ENCODE data around the gene KCND3.

The KCND3 gene

DNA sequence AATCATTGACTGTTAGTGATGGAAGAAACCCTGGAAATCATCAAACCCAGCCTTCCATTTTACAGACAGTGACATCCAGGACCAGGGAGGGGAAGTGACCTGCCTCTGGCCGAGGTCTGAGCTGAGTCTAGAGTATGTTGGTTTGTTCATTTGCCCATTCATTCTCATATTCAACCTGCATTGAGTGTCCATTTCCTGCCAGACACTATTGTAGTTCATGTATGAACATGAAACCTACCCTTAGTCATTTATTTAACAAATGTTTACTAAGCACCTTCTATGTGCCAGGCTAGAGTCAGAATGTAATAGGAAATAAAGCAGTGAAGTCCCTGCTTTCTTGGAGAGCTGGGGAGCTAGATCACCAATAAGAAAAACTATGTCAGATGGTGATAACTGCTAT lies 51.3 kb downstream of the KCND3 start:
- no peaks in the 10 kb centered on the region for H3K27me3 ChIP-seq
- H3K9me3 ChIP-seq: no peaks in the 10 kb centered on the region
- TF ChIP-seq, protein P1, sequence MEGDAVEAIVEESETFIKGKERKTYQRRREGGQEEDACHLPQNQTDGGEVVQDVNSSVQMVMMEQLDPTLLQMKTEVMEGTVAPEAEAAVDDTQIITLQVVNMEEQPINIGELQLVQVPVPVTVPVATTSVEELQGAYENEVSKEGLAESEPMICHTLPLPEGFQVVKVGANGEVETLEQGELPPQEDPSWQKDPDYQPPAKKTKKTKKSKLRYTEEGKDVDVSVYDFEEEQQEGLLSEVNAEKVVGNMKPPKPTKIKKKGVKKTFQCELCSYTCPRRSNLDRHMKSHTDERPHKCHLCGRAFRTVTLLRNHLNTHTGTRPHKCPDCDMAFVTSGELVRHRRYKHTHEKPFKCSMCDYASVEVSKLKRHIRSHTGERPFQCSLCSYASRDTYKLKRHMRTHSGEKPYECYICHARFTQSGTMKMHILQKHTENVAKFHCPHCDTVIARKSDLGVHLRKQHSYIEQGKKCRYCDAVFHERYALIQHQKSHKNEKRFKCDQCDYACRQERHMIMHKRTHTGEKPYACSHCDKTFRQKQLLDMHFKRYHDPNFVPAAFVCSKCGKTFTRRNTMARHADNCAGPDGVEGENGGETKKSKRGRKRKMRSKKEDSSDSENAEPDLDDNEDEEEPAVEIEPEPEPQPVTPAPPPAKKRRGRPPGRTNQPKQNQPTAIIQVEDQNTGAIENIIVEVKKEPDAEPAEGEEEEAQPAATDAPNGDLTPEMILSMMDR (IDR thresholded peaks at IDR 0.05): no peak
- no peak for DNase-seq
- intact Hi-C loops (cut with DNase I; ENCODE audit: low total_unique reads): no loop called here
- H3K36me3 ChIP-seq: no peaks in the 10 kb centered on the region
- peaks cover 0 to 23% (median 9%) of the 10 kb centered on the region in 4 donors for H3K4me1 ChIP-seq
- no peak overlapping the region for H3K4me3 ChIP-seq
- H3K27ac ChIP-seq: no peak overlapping the region

DNA sequence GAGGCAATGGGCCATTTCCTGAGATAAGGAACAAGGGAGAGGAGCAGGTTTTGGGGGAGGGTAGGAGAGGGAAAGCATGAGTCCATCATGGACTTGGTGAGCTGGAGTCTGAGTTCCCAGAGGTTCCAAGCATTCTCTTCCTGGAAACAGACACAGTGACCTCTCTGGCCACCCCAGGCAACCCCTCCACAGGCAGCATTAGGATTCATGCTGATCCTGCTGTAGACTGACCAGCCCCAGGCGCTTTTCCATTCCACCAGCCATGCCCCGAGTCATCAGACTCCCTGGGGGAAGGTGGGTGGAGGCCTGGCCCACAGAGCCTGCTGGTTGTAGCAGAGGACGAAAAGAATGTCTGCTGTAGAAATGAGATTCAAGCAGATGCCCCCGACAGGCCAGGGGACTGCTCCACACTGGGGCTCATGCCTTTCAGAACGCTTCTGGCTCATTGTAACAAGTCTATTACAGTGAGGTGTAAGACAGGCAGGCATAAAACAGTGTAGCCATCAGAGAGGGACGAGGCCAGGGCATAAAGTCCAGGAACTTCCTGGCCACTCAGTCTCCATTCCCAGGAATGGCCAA lies 52.2 kb downstream of the KCND3 start:
- no peak for DNase-seq
- intact Hi-C loops (cut with DNase I; ENCODE audit: low total_unique reads): no loop called here
- no peaks in the 10 kb centered on the region for H3K9me3 ChIP-seq
- TF ChIP-seq, protein P1 (IDR thresholded peaks at IDR 0.05): no peak
- H3K27ac ChIP-seq: peak overlapping the region; percentile 28 to 36
- H3K27me3 ChIP-seq: no peaks in the 10 kb centered on the region
- peaks cover 0 to 23% (median 9%) of the 10 kb centered on the region in 4 donors for H3K4me1 ChIP-seq
- no peak overlapping the region for H3K4me3 ChIP-seq
- no peaks in the 10 kb centered on the region for H3K36me3 ChIP-seq

DNA sequence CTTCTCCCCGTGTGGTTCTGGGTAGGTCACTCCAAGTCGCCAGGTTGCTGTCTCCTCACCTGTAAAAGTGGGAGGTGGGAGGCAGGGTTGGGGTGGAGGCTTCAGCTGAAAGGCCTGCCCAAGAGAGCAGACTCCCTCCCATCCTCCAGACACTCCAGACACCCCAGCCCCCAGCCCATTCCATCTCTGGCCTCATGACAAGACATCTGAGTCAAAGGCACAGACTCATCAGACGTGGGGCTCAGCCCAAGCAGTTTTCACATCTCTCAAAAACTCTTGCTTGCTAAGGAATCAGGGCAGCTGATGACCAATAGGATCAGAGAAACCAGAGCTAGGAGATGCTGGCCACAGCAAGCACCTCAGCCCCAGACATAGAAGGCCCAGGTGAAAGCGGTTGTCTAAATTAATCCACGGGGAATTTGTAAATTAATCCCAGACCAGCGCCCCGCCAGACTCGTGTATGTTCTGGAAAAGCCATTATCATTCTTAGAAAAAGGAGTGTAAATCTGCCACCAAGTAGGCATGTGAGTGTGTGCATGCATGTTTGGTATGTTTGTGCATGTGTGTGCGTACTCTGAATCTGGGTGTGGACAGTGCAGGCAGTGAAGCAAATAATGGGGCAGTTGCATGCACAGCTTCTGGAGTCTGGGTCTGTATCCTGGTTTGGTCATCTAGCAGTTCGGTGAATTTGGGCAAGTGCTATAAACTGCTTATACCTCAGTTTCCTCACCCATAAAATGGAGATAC lies 55.2 kb downstream of the KCND3 start:
- DNase-seq: no peak
- TF ChIP-seq, protein P1 (IDR thresholded peaks at IDR 0.05): no peak
- Histone ChIP-seq H3K4me3 (no peak overlapping the region), H3K4me1 (peaks cover 0 to 23% (median 9%) of the 10 kb centered on the region in 4 donors), H3K9me3 (no peaks in the 10 kb centered on the region), H3K36me3 (no peaks in the 10 kb centered on the region), H3K27ac (no peak overlapping the region), H3K27me3 (no peaks in the 10 kb centered on the region)
- intact Hi-C loops (cut with DNase I; ENCODE audit: low total_unique reads): no loop called here

DNA sequence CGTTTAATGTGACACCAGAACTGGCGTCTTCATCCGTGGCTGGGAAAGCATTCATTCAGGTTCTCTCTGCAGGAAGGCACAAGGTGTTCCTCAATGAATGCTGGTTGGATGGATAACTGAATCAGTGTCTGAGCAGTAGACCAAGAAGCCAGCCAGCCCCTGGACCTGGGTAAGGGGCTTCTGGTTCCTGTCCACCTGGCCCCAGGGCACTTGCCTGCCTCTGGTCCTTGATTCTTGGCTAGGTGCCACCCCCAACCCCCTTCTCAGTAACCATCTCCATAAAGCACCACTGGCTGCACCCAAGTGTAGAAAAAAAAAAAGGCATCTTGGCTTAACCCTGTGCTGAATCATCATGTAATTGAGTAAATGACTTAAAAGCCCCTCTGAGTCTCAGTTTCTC lies 59.1 kb downstream of the KCND3 start:
- no peaks in the 10 kb centered on the region for H3K36me3 ChIP-seq
- no peak overlapping the region for H3K27ac ChIP-seq
- no peak for DNase-seq
- H3K9me3 ChIP-seq: no peaks in the 10 kb centered on the region
- TF ChIP-seq, protein P1 (IDR thresholded peaks at IDR 0.05): no peak
- intact Hi-C loops (cut with DNase I; ENCODE audit: low total_unique reads): no loop called here
- H3K4me1 ChIP-seq: no peaks in the 10 kb centered on the region
- H3K4me3 ChIP-seq: no peak overlapping the region
- H3K27me3 ChIP-seq: no peaks in the 10 kb centered on the region

DNA sequence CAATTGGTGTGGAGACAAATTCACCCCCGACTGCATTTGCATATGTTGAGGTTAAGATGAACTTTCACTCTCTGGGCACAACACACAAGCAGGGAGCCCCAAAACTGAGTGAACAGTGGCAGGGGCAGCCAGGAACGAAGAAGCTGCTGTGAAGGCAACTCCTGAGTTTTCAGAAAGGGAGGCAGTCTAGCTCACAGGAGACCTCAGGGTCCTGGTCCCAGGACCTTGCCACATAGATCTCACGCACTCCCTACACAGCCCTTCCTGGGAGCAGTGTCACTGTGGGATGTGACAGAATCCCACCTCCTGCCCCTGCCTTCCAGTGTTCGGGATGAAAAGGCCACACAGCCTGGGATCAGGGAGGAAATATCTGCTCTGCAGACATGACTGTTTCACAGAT lies 60.9 kb downstream of the KCND3 start:
- no peak for DNase-seq
- Histone ChIP-seq H3K9me3 (no peaks in the 10 kb centered on the region), H3K36me3 (no peaks in the 10 kb centered on the region), H3K27me3 (no peaks in the 10 kb centered on the region), H3K4me3 (no peak overlapping the region), H3K4me1 (no peaks in the 10 kb centered on the region), H3K27ac (no peak overlapping the region)
- TF ChIP-seq, protein P1 (IDR thresholded peaks at IDR 0.05): no peak
- intact Hi-C loops (cut with DNase I; ENCODE audit: low total_unique reads): no loop called here
